A549 (cell line): Measurements from ENCODE around the gene LY86. TPM values are rescaled to one million over a fixed set of nuclear protein-coding genes. Genes with fewer than 3 reads are reported as not detected.
"Not testable (repeated sequence)": the region's sequence is repeated elsewhere in the genome, so short reads cannot be mapped to it uniquely, and the experiment has no call there.

ENCODE experiments used
- ATAC-seq, 2 experiments: fragments of 200-7000 bp in 1 of 2; fragments of >200 bp in 1 of 2; cut with Nextera tagmentation in 1 of 2; cut with Tn5 transposase in 1 of 2; 3 replicates each; pipeline versions ENCODE4 v1.8.0 to v1.9.1; 2018 to 2020; ENCODE audit warnings: mild to moderate bottlenecking in 1 of 2, moderate library complexity in 1 of 2
- CTCF ChIA-PET: fragments of 300-600 bp; sonication (Branson Sonifier 250); formaldehyde crosslinking; extraction: SDS; loops from one replicate; lab custom pipeline; 2021; ENCODE audit warnings: antibody characterized with exemption, inconsistent platforms; lab: Yijun Ruan, JAX
- POLR2A ChIA-PET: fragments of 350-600 bp; formaldehyde crosslinking; extraction: SDS; loops from one replicate; lab custom pipeline; 2021; ENCODE audit warnings: antibody characterized with exemption, inconsistent platforms; lab: Yijun Ruan, JAX
- DNase-seq, 2 experiments: peaks; one replicate each; pipeline versions ENCODE4 v3.0.0 to v3.0.0-alpha.2; 2011 to 2016; ENCODE audit warnings: low read depth in 1 of 2, low spot score in 1 of 2
- FAIRE-seq: peaks from 2 replicates; lab custom pipeline; 2011; peaks lifted over from hg19 to GRCh38; lab: Jason Lieb, UNC
- H3K27ac ChIP-seq, 2 experiments: fragments of >200 bp; sonication (Bioruptor Twin); formaldehyde crosslinking; 3 replicates each; pipeline ENCODE4 v1.5.1; 2016 to 2017
- H3K4me1 ChIP-seq: fragments of >200 bp; sonication (Bioruptor Twin); formaldehyde crosslinking; 3 replicates; pipeline ENCODE4 v1.6.1; 2016
- H3K4me2 ChIP-seq: fragments of >200 bp; sonication (Bioruptor Twin); formaldehyde crosslinking; 3 replicates; pipeline ENCODE4 v1.6.1; 2016
- H3K4me3 ChIP-seq: fragments of >200 bp; sonication (Bioruptor Twin); formaldehyde crosslinking; 3 replicates; pipeline ENCODE4 v1.5.1; 2016
- H3K9me3 ChIP-seq: fragments of >200 bp; sonication (Bioruptor Twin); formaldehyde crosslinking; 3 replicates; pipeline ENCODE4 v1.6.1; 2016
- CBX2 ChIP-seq: fragments of 200-600 bp; sonication (generic); IDR thresholded peaks from 2 replicates; pipeline ENCODE4 v1.6.1; 2016; ENCODE audit warnings: low read depth, mild to moderate bottlenecking, borderline replicate concordance
- CHD4 ChIP-seq: fragments of 200-600 bp; sonication (generic); IDR thresholded peaks from 2 replicates; pipeline ENCODE4 v1.6.1; 2016; ENCODE audit warnings: antibody characterized with exemption, mild to moderate bottlenecking, borderline replicate concordance
- EHMT2 ChIP-seq: fragments of 200-600 bp; sonication (generic); IDR thresholded peaks from 2 replicates; pipeline ENCODE4 v1.6.1; 2016; ENCODE audit warnings: antibody characterized with exemption, low read depth, mild to moderate bottlenecking, moderate library complexity
- ESRRA ChIP-seq: fragments of 150-350 bp; IDR thresholded peaks from 2 replicates; pipeline ENCODE4 v1.6.1; 2014; ENCODE audit warnings: mild to moderate bottlenecking, low read length, borderline replicate concordance
- HEYL ChIP-seq: fragments of 250-450 bp; sonication (Bioruptor Pico); IDR thresholded peaks from 2 replicates; pipeline ENCODE4 v1.8.0; 2021; ENCODE audit warnings: mild to moderate bottlenecking, moderate library complexity
- HOXA7 ChIP-seq: fragments of 250-450 bp; sonication (Bioruptor Pico); IDR thresholded peaks from 2 replicates; pipeline ENCODE4 v1.5.0; 2020; ENCODE audit warnings: mild to moderate bottlenecking, moderate library complexity
- HOXB13 ChIP-seq: fragments of 250-450 bp; sonication (Bioruptor Pico); IDR thresholded peaks from 2 replicates; pipeline ENCODE4 v1.5.0; 2020; ENCODE audit warnings: low read depth, mild to moderate bottlenecking, moderate library complexity
- JUN ChIP-seq, 2 experiments: fragments of >200 bp; sonication (Bioruptor Twin); formaldehyde crosslinking; IDR thresholded peaks; 2 replicates in 1 of 2; 3 replicates in 1 of 2; pipeline ENCODE4 v1.6.1; 2016 to 2017
- JUNB ChIP-seq: fragments of >200 bp; sonication (Bioruptor Twin); formaldehyde crosslinking; IDR thresholded peaks from 2 replicates; pipeline ENCODE4 v1.6.1; 2016
- KDM5A ChIP-seq: fragments of 200-600 bp; sonication (generic); IDR thresholded peaks from 2 replicates; pipeline ENCODE4 v1.6.1; 2016; ENCODE audit warnings: antibody characterized with exemption, mild to moderate bottlenecking
- MAFK ChIP-seq: fragments of 450-650 bp; IDR thresholded peaks from 2 replicates; pipeline ENCODE4 v1.6.1; 2014; ENCODE audit not compliant: partially characterized antibody
- NFE2L2 ChIP-seq: fragments of 150-350 bp; conservative IDR thresholded peaks from 2 replicates; pipeline ENCODE4 v1.6.1; 2014; ENCODE audit warnings: low read length
- NR3C1 ChIP-seq: fragments of >200 bp; sonication (Bioruptor Twin); formaldehyde crosslinking; IDR thresholded peaks from 3 replicates; pipeline ENCODE4 v1.6.1; 2017
- POLR2AphosphoS2 ChIP-seq: conservative IDR thresholded peaks from 2 replicates; pipeline ENCODE4 v1.6.1; 2012; ENCODE audit warnings: low read length, improper control_type of control experiment, inconsistent platforms
- RARB ChIP-seq: fragments of 250-450 bp; sonication (Bioruptor Pico); IDR thresholded peaks from 2 replicates; pipeline ENCODE4 v1.8.0; 2021; ENCODE audit warnings: mild to moderate bottlenecking, moderate library complexity
- RNF2 ChIP-seq: fragments of 200-600 bp; sonication (generic); IDR thresholded peaks from 2 replicates; pipeline ENCODE4 v1.6.1; 2016; ENCODE audit warnings: low read depth, mild to moderate bottlenecking, antibody characterized with exemption, moderate library complexity, borderline replicate concordance
- SMC3 ChIP-seq: fragments of >200 bp; sonication (Bioruptor Twin); formaldehyde crosslinking; IDR thresholded peaks from 3 replicates; pipeline ENCODE4 v1.6.1; 2018; ENCODE audit warnings: inconsistent platforms
- ZSCAN20 ChIP-seq: fragments of 250-450 bp; sonication (Bioruptor Pico); IDR thresholded peaks from 2 replicates; pipeline ENCODE4 v1.8.0; 2022; ENCODE audit warnings: mild to moderate bottlenecking, moderate library complexity
- WGBS: methylation state at CpG from one replicate; pipeline ENCODE4 v1.1.6; 2017; ENCODE audit errors: missing lambda C conversion rate; 5-methylcytosine and 5-hydroxymethylcytosine counted together
- polyA plus RNA-seq, 4 experiments: library from polyadenylated mRNA; depleted of rRNA in 3 of 4; stranded (reverse); fragments of >200 nt; fragmentation: RNase III in 1 of 4; extraction: RNeasy Plus Mini Kit Qiagen cat#74134 plus additional on column Dnase treatment in 1 of 4; gene quantifications; 2 replicates in 3 of 4; 3 replicates in 1 of 4; pipeline ENCODE4 v1.2.3, GENCODE V29; 2011 to 2017
- TF ChIP-seq, protein P1 (sequence below): IDR thresholded peaks from 2 replicates; pipeline ENCODE4 v1.6.1; 2012
- TF ChIP-seq, protein P2 (sequence below): IDR thresholded peaks from 2 replicates; pipeline ENCODE4 v1.6.1; 2012
- TF ChIP-seq, protein P3 (sequence below): IDR thresholded peaks from 2 replicates; pipeline ENCODE4 v1.6.1; 2012; ENCODE audit warnings: low read depth, borderline replicate concordance
- TF ChIP-seq, protein P4 (sequence below): fragments of 200-600 bp; sonication (generic); IDR thresholded peaks from 2 replicates; pipeline ENCODE4 v1.6.1; 2016; ENCODE audit warnings: antibody characterized with exemption, mild to moderate bottlenecking, moderate library complexity
- TF ChIP-seq, protein P5 (sequence below): fragments of 250-450 bp; sonication (Bioruptor Pico); IDR thresholded peaks from 2 replicates; pipeline ENCODE4 v1.5.0; 2021; ENCODE audit warnings: mild to moderate bottlenecking, moderate library complexity, borderline replicate concordance

The LY86 gene
- polyA plus RNA-seq, 2 of the 4 experiments (the other 2 are of a cell fraction), result not detected

DNA sequence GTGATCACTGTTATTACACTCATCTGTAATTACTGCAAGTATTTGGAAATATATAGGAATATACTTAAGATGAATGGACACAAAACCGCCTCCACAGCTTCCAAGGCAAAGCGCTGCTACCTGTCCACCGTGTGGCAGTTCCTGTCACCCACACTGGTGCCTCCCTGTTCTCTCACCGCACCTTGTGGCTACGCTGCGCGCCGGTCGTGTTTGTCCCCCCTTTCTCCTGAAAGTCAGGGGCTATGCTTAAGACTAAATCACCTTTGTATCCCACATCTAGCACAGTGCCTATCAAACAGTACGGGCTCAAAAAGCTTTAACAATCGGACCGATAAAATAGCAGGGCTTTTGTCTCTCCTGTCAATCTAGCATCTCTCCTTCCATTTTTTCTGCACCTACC is 23.0 kb downstream of the LY86 start:
- no peaks in the 10 kb centered on the region for H3K4me1 ChIP-seq
- CTCF ChIA-PET, result no interaction called here
- H3K27ac ChIP-seq, result no peak overlapping the region
- ATAC-seq (no peak), FAIRE-seq (no peak), DNase-seq (no peak)
- WGBS, result 72% methylated on average over 12 of the region's 12 CpGs
- H3K4me3 ChIP-seq, result no peak overlapping the region
- TF ChIP-seq ESRRA (no peak), HOXB13 (CRISPR knock-in tag) (no peak), MAFK (no peak), CBX2 (no peak), HOXA7 (CRISPR knock-in tag) (no peak), RNF2 (no peak), JUNB (no peak), CHD4 (no peak), ZSCAN20 (no peak), JUN (IDR thresholded peaks at IDR 0.05) (no peak), SMC3 (no peak), KDM5A (no peak)
- TF ChIP-seq, protein P1, sequence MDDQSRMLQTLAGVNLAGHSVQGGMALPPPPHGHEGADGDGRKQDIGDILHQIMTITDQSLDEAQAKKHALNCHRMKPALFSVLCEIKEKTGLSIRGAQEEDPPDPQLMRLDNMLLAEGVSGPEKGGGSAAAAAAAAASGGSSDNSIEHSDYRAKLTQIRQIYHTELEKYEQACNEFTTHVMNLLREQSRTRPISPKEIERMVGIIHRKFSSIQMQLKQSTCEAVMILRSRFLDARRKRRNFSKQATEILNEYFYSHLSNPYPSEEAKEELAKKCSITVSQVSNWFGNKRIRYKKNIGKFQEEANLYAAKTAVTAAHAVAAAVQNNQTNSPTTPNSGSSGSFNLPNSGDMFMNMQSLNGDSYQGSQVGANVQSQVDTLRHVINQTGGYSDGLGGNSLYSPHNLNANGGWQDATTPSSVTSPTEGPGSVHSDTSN, result no peak
- TF ChIP-seq, protein P2, sequence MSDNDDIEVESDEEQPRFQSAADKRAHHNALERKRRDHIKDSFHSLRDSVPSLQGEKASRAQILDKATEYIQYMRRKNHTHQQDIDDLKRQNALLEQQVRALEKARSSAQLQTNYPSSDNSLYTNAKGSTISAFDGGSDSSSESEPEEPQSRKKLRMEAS, result no peak
- POLR2A ChIA-PET, result no interaction called here
- no peak overlapping the region for H3K4me2 ChIP-seq
- no peaks in the 10 kb centered on the region for H3K9me3 ChIP-seq

DNA sequence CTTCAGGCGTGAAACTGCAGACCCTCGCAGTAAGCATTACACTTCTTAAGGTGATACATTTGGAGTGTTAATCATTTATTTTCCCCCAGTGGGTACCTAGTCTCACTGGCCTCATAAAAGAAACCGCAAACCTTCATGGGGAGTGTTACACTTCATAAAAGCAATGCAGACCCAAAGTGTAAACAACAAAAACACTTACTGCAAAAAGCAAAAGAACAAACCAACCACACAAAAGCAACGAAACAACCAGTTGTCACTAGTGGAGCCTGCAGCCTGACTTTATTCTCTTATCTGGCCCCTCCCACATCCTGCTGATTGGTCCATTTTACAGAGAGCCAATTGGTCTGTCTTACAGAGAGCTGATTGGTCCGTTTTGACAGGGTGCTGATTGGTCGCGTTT is 23.8 kb downstream of the LY86 start:
- ATAC-seq, result no peak
- no peak for FAIRE-seq
- 47% methylated on average over 6 of the region's 7 CpGs for WGBS
- H3K4me3 ChIP-seq, result no peak overlapping the region
- DNase-seq, result no peak
- H3K27ac ChIP-seq, result no peak overlapping the region
- POLR2A ChIA-PET, result no interaction called here
- H3K4me1 ChIP-seq, result no peaks in the 10 kb centered on the region
- TF ChIP-seq NR3C1 (no peak), ZSCAN20 (no peak), NFE2L2 (no peak), POLR2AphosphoS2 (no peak), CHD4 (no peak), EHMT2 (no peak), CBX2 (no peak), JUNB (no peak), RARB (CRISPR knock-in tag) (no peak), HEYL (no peak), KDM5A (no peak)
- TF ChIP-seq, protein P3, sequence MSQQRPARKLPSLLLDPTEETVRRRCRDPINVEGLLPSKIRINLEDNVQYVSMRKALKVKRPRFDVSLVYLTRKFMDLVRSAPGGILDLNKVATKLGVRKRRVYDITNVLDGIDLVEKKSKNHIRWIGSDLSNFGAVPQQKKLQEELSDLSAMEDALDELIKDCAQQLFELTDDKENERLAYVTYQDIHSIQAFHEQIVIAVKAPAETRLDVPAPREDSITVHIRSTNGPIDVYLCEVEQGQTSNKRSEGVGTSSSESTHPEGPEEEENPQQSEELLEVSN, result no peak
- TF ChIP-seq, protein P4, sequence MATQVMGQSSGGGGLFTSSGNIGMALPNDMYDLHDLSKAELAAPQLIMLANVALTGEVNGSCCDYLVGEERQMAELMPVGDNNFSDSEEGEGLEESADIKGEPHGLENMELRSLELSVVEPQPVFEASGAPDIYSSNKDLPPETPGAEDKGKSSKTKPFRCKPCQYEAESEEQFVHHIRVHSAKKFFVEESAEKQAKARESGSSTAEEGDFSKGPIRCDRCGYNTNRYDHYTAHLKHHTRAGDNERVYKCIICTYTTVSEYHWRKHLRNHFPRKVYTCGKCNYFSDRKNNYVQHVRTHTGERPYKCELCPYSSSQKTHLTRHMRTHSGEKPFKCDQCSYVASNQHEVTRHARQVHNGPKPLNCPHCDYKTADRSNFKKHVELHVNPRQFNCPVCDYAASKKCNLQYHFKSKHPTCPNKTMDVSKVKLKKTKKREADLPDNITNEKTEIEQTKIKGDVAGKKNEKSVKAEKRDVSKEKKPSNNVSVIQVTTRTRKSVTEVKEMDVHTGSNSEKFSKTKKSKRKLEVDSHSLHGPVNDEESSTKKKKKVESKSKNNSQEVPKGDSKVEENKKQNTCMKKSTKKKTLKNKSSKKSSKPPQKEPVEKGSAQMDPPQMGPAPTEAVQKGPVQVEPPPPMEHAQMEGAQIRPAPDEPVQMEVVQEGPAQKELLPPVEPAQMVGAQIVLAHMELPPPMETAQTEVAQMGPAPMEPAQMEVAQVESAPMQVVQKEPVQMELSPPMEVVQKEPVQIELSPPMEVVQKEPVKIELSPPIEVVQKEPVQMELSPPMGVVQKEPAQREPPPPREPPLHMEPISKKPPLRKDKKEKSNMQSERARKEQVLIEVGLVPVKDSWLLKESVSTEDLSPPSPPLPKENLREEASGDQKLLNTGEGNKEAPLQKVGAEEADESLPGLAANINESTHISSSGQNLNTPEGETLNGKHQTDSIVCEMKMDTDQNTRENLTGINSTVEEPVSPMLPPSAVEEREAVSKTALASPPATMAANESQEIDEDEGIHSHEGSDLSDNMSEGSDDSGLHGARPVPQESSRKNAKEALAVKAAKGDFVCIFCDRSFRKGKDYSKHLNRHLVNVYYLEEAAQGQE, result no peak
- TF ChIP-seq, protein P5, sequence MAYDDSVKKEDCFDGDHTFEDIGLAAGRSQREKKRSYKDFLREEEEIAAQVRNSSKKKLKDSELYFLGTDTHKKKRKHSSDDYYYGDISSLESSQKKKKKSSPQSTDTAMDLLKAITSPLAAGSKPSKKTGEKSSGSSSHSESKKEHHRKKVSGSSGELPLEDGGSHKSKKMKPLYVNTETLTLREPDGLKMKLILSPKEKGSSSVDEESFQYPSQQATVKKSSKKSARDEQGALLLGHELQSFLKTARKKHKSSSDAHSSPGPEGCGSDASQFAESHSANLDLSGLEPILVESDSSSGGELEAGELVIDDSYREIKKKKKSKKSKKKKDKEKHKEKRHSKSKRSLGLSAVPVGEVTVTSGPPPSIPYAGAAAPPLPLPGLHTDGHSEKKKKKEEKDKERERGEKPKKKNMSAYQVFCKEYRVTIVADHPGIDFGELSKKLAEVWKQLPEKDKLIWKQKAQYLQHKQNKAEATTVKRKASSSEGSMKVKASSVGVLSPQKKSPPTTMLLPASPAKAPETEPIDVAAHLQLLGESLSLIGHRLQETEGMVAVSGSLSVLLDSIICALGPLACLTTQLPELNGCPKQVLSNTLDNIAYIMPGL (CRISPR knock-in tag), result no peak
- TF ChIP-seq, all 56 proteins: peak for 0
- CTCF ChIA-PET, result no interaction called here
- no peak overlapping the region for H3K4me2 ChIP-seq
- H3K9me3 ChIP-seq, result no peaks in the 10 kb centered on the region

DNA sequence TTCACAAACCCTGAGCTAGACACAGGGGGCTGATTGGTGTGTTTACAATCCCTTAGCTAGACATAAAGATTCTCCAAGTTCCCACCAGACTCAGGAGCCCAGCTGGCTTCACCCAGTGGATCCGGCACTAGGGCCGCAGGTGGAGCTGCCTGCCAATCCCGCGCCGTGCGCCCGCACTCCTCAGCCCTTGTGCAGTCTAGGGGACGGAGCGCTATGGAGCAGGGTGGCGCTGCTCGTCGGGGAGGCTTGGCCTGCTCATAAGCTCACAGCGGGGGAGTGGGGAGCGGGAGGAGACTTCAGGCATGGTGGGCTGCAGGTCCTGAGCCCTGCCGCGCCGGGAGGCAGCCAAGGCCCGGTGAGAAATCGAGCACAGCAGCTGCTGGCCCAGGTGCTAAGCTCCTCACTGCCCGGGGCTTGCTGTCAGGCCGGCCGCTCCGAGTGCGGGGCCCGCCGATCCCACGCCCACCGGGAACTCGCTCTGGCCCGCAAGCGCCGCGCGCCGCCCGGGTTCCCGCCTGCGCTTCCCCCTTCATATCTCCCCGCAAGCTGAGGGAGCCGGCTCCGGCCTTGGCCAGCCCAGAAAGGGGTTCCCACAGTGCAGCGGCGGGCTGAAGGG is 24.7 kb downstream of the LY86 start:
- DNase-seq, H3K9me3 ChIP-seq, H3K27ac ChIP-seq, H3K4me1 ChIP-seq, ATAC-seq, H3K4me3 ChIP-seq, POLR2A ChIA-PET, CTCF ChIA-PET, FAIRE-seq, H3K4me2 ChIP-seq: not testable (repeated sequence)
- WGBS, result 98% methylated on average over 10 of the region's 43 CpGs
